Endothelial cell of umbilical vein (primary cell): ENCODE measurements around the gene GREB1. TPM values are rescaled to one million over a fixed set of nuclear protein-coding genes. Genes with fewer than 3 reads are reported as not detected.

Experiments used
- BruUV-seq: library from RNA; stranded (reverse); fragments of 400-500 nt; replicated peaks from 2 replicates; lab custom pipeline; 2021; lab: Mats Ljungman, UMichigan
- CTCF ChIA-PET: fragments of 300-600, 350-600 bp; sonication (Branson Sonifier 250); formaldehyde crosslinking; loops from one replicate; lab custom pipeline; 2021; ENCODE audit warnings: antibody characterized with exemption, inconsistent platforms; lab: Charles Lee
- POLR2A ChIA-PET: fragments of 300-600, 350-600 bp; sonication (Branson Sonifier 250); formaldehyde crosslinking; loops from one replicate; lab custom pipeline; 2021; ENCODE audit warnings: antibody characterized with exemption, inconsistent platforms; lab: Charles Lee
- DNase-seq: peaks from one replicate; pipeline ENCODE4 v3.0.0-alpha.2; 2011; ENCODE audit warnings: low read depth, low spot score
- FAIRE-seq: peaks from 2 replicates; lab custom pipeline; 2011; peaks lifted over from hg19 to GRCh38; lab: Jason Lieb, UNC
- H2AFZ ChIP-seq: 2 replicates; pipeline ENCODE4 v1.6.0; 2012; ENCODE audit warnings: low read depth, low read length, control low read depth, inconsistent platforms
- H3K27ac ChIP-seq: 2 replicates; pipeline ENCODE4 v1.5.1; 2011; ENCODE audit warnings: low read depth, mild to moderate bottlenecking, control low read depth, low read length, moderate library complexity; ENCODE audit not compliant: insufficient read depth
- H3K27me3 ChIP-seq, 2 experiments: 2 replicates each; pipeline versions ENCODE4 v1.6.0 to v1.6.1; 2011; ENCODE audit warnings: low read length in 2 of 2, mixed read lengths in 1 of 2; ENCODE audit not compliant: control insufficient read depth in 2 of 2, insufficient read depth in 2 of 2
- H3K36me3 ChIP-seq, 2 experiments: 2 replicates in 1 of 2; 3 replicates in 1 of 2; pipeline ENCODE4 v1.5.1; 2011; ENCODE audit warnings: low read length in 2 of 2, mild to moderate bottlenecking in 1 of 2, moderate library complexity in 1 of 2; ENCODE audit not compliant: control insufficient read depth in 2 of 2, insufficient read depth in 2 of 2; ENCODE audit errors: extremely low read depth in 1 of 2
- H3K4me1 ChIP-seq: 3 replicates; pipeline ENCODE4 v1.5.1; 2011; ENCODE audit warnings: mild to moderate bottlenecking, low read length; ENCODE audit not compliant: control insufficient read depth, insufficient read depth; ENCODE audit errors: extremely low read depth
- H3K4me2 ChIP-seq: 2 replicates; pipeline ENCODE4 v1.6.1; 2011; ENCODE audit warnings: low read length, control low read depth, mixed read lengths; ENCODE audit not compliant: insufficient read depth
- H3K4me3 ChIP-seq, 3 experiments: fragments of 200-600 bp in 1 of 3; sonication (generic), shearing (Covaris generic) in 1 of 3; replicated peaks in 1 of 3; 2 replicates each; pipeline ENCODE4 v1.5.1; 2011 to 2016; ENCODE audit warnings: control low read depth in 3 of 3, low read length in 3 of 3, mild to moderate bottlenecking in 2 of 3, inconsistent platforms in 1 of 3, low read depth in 1 of 3, moderate library complexity in 1 of 3; ENCODE audit not compliant: insufficient read depth in 1 of 3
- H3K79me2 ChIP-seq: 2 replicates; pipeline ENCODE4 v1.6.0; 2012; ENCODE audit warnings: low read length, inconsistent platforms; ENCODE audit not compliant: control insufficient read depth, insufficient read depth
- H3K9ac ChIP-seq: replicated peaks from 2 replicates; pipeline ENCODE3; 2011; ENCODE audit warnings: low read length, control low read depth; ENCODE audit not compliant: insufficient read depth; ENCODE audit errors: extremely low read depth
- H3K9me1 ChIP-seq: replicated peaks from 3 replicates; pipeline ENCODE4 v1.6.0; 2011; ENCODE audit warnings: mild to moderate bottlenecking, low read length; ENCODE audit not compliant: control insufficient read depth, insufficient read depth; ENCODE audit errors: extremely low read depth
- H3K9me3 ChIP-seq: replicated peaks from 2 replicates; pipeline ENCODE4 v1.5.1; 2012; ENCODE audit warnings: low read length, inconsistent platforms; ENCODE audit not compliant: control insufficient read depth, insufficient read depth
- H4K20me1 ChIP-seq: replicated peaks from 2 replicates; pipeline ENCODE3; 2011; ENCODE audit warnings: mild to moderate bottlenecking, low read length; ENCODE audit not compliant: control insufficient read depth, insufficient read depth; ENCODE audit errors: extremely low read depth
- POLR2AphosphoS5 ChIP-seq: IDR thresholded peaks from 2 replicates; pipeline ENCODE4 v1.6.1; 2012; ENCODE audit warnings: low read depth, mild to moderate bottlenecking, control low read depth, low read length, moderate library complexity; ENCODE audit not compliant: insufficient read depth
- dilution Hi-C: fragments of 300-500 bp; cut with MboI; formaldehyde crosslinking; loops from one replicate; pipeline ENCODE4 v1.15.0; 2019; ENCODE audit warnings: low sequenced_read_pairs; ENCODE audit not compliant: extremely low pct_ligation_motif_present
- intact Hi-C: fragments of 100-400 bp; cut with micrococcal nuclease; formaldehyde crosslinking; loops from one replicate; pipeline ENCODE4 v1.10.0; 2022
- microRNA-seq: library from miRNA; unstranded; fragments of <30 nt; microRNA quantifications from one replicate; pipeline ENCODE4 v1.2.0, GENCODE V29; 2021; ENCODE audit warnings: borderline number of aligned reads, borderline replicate concordance
- polyA plus RNA-seq, 4 experiments: library from polyadenylated mRNA; depleted of rRNA in 3 of 4; stranded (reverse) in 3 of 4; unstranded in 1 of 4; fragments of >200 nt; gene quantifications; 2 replicates each; pipeline versions ENCODE4 v1.2.1 to v1.2.3, GENCODE V29; 2011 to 2012; ENCODE audit warnings: missing spikeins in 1 of 4
- small RNA-seq: library from RNA; depleted of rRNA; stranded (forward); fragments of <200 nt; gene quantifications from one replicate; pipeline ENCODE3, GENCODE V24; 2012; ENCODE audit warnings: low replicate concordance, low read depth; ENCODE audit not compliant: insufficient read depth, insufficient read length
- total RNA-seq: library from RNA; stranded (reverse); gene quantifications from 2 replicates; pipeline ENCODE4 v1.2.3, GENCODE V29; 2021
- TF ChIP-seq, protein P1 (sequence below): IDR thresholded peaks from 2 replicates; pipeline ENCODE4 v1.6.1; 2011; ENCODE audit not compliant: insufficient read depth, insufficient read length

GREB1 gene
- total and polyA plus RNA-seq, 2 donors (not counting 3 experiments of a cell fraction or from before 2014, with no cell fraction given), result 0.17 to 0.58 TPM

DNA sequence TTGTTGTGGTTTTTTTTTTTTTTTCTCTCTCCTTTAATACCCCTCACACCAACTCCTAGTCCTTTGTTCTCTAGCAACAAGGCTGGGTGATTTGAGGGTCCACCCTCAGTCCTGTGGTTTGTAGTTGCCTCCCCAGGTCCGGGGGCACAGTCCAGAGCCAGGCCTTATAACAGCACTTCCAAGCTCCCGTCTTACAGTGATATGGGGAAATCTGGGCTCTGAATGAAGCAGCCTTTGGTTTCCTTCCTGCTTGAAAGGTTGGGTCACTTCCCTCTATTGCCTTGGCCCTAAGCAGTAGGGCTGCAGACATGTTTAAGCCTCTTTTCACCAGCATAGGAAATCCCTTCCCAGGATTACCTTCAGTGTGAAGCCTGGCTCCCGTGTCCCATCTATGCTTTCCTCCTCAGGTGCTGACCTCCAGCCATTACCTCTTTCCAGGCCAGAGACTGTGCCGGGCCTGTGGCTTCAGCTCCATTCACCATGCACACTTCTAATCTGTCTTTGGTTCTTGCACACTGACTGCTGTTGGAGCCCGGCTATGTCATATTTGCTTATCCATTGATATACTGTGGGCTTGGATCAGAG lies 157.3 kb downstream of the GREB1 start:
- DNase-seq (no peak), FAIRE-seq (no peak)
- peaks cover 3% of the 10 kb centered on the region for H3K4me1 ChIP-seq
- TF ChIP-seq, protein P1, sequence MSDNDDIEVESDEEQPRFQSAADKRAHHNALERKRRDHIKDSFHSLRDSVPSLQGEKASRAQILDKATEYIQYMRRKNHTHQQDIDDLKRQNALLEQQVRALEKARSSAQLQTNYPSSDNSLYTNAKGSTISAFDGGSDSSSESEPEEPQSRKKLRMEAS, result no peak
- TF ChIP-seq POLR2AphosphoS5, result no peak
- H3K4me2 ChIP-seq, result no peak overlapping the region
- peak overlapping the region; percentile 52 for H2AFZ ChIP-seq
- no peaks in the 10 kb centered on the region for H3K27me3 ChIP-seq
- BruUV-seq, result no TSS peak
- dilution Hi-C loops, result loop anchor here (10.0 kb wide), 1 partner anchor 74 kb away; no protein-coding TSS in a partner anchor
- no peak overlapping the region for H3K4me3 ChIP-seq
- H3K27ac ChIP-seq, result no peak overlapping the region
- H3K36me3 ChIP-seq, result no peaks in the 10 kb centered on the region
- ChIA-PET POLR2A (no interaction called here), CTCF (interaction anchor here (0.9 to 5.7 kb wide), 2 partner anchors 53 to 90 kb away, joined by 4 to 188 read pairs; no protein-coding TSS in a partner anchor)
- H3K9ac ChIP-seq, result no peak overlapping the region
- no peaks in the 10 kb centered on the region for H3K9me3 ChIP-seq
- no peaks in the 10 kb centered on the region for H3K9me1 ChIP-seq
- intact Hi-C loops, result no loop called here
- H4K20me1 ChIP-seq, result no peaks in the 10 kb centered on the region
- no peaks in the 10 kb centered on the region for H3K79me2 ChIP-seq

Small RNAs within 50 kb of the gene (microRNA-seq; reads per million reads assigned to microRNA genes)
- not detected for gene MIR4429

Small RNAs within 50 kb of the gene (small RNA-seq; reads per million reads assigned to genes)
- gene MIR4429, result not detected
- not detected for gene RN7SL674P
- not detected for gene RNA5SP84
- 1.3 reads per million for gene RNU2-13P

Other genes with a start within 250 kb of the GREB1 start
- 54.3 and 56.5 TPM in 2 replicates for gene ROCK2, start 189.4 kb upstream of the GREB1 start, total RNA-seq
- 3.5 and 5.2 TPM in 2 replicates for gene ROCK2, start 189.4 kb upstream of the GREB1 start, polyA plus RNA-seq
- gene E2F6, start 67.9 kb upstream of the GREB1 start, total RNA-seq, result 14.6 and 15.7 TPM in 2 replicates
- 7.1 and 7.9 TPM in 2 replicates for gene E2F6, start 67.9 kb upstream of the GREB1 start, polyA plus RNA-seq
- not detected in 2 replicates for gene NTSR2, start 136.2 kb downstream of the GREB1 start, total RNA-seq
- gene NTSR2, start 136.2 kb downstream of the GREB1 start, polyA plus RNA-seq, result not detected in 2 replicates
- gene LPIN1, start 212.6 kb downstream of the GREB1 start, total RNA-seq, result 66.6 and 80.4 TPM in 2 replicates
- gene LPIN1, start 212.6 kb downstream of the GREB1 start, polyA plus RNA-seq, result 19.5 and 26.6 TPM in 2 replicates